GM06990 (cell line): ENCODE data around the gene PTPRN2.

Experiments
- DNase-seq: peaks from one replicate; pipeline ENCODE4 v3.0.0-alpha.2; 2011; ENCODE audit not compliant: insufficient read length; ENCODE audit errors: extremely low read depth
- H3K27me3 ChIP-seq: replicated peaks from 2 replicates; pipeline ENCODE4 v1.6.0; 2011; ENCODE audit warnings: low read length; ENCODE audit not compliant: control insufficient read depth, insufficient read depth
- H3K36me3 ChIP-seq: 2 replicates; pipeline ENCODE4 v1.5.1; 2011; ENCODE audit warnings: low read length; ENCODE audit not compliant: control insufficient read depth, insufficient read depth
- H3K4me3 ChIP-seq: replicated peaks from 2 replicates; pipeline ENCODE4 v1.5.1; 2011; ENCODE audit warnings: low read depth, mild to moderate bottlenecking, control low read depth, low read length
- TF ChIP-seq, protein P1 (sequence below): IDR thresholded peaks from 2 replicates; pipeline ENCODE4 v1.5.1; 2011; ENCODE audit warnings: low read length, control low read depth, mild to moderate bottlenecking, inconsistent platforms; ENCODE audit not compliant: insufficient read depth, poor library complexity, severe bottlenecking

The PTPRN2 gene

DNA sequence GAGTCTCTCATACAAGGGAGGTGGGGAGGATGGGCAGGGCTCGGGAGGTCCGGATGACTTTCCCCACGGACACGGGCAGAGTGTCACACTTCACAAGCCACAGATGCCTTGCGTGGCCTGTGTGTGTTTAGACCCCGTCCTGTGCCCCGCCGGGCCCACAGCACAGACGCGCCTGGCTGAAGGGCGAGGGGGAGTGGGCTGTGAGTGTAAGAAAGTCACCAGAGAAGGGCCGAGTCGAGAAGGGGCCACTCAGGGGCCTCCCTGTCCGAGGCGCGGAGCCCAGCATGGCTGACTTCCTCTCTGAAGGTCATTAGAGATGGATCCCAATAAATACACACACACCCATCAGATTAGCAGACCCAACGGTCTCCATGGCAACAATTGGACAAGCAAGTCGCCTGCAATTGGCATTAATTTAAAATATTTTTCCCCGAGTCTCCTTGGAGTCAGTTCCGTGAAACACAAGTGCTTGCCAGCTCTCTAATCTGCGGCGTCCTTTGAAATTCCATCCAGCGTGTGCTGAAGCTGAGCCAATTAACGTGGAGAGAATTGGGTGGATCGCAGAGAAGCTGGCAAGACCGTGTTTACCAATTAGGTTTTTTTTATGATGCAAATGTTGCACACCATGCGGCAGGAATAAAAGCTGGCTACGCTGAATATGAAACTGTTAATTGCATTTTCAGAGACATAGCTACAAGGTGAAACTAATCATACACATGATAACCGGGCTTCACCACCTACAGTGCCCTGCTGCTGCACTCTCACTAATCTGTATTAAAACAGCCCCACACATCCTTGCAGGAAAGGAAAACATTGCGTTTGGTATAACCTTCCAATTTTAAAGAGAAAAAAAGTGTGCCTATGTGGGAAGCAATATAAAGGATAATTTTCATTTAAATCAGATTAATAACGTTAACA lies 571.2 kb downstream of the PTPRN2 start:
- TF ChIP-seq, protein P1, sequence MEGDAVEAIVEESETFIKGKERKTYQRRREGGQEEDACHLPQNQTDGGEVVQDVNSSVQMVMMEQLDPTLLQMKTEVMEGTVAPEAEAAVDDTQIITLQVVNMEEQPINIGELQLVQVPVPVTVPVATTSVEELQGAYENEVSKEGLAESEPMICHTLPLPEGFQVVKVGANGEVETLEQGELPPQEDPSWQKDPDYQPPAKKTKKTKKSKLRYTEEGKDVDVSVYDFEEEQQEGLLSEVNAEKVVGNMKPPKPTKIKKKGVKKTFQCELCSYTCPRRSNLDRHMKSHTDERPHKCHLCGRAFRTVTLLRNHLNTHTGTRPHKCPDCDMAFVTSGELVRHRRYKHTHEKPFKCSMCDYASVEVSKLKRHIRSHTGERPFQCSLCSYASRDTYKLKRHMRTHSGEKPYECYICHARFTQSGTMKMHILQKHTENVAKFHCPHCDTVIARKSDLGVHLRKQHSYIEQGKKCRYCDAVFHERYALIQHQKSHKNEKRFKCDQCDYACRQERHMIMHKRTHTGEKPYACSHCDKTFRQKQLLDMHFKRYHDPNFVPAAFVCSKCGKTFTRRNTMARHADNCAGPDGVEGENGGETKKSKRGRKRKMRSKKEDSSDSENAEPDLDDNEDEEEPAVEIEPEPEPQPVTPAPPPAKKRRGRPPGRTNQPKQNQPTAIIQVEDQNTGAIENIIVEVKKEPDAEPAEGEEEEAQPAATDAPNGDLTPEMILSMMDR = no peak
- H3K4me3 ChIP-seq = no peak overlapping the region
- no peaks in the 10 kb centered on the region for H3K36me3 ChIP-seq
- no peak for DNase-seq
- no peaks in the 10 kb centered on the region for H3K27me3 ChIP-seq

DNA sequence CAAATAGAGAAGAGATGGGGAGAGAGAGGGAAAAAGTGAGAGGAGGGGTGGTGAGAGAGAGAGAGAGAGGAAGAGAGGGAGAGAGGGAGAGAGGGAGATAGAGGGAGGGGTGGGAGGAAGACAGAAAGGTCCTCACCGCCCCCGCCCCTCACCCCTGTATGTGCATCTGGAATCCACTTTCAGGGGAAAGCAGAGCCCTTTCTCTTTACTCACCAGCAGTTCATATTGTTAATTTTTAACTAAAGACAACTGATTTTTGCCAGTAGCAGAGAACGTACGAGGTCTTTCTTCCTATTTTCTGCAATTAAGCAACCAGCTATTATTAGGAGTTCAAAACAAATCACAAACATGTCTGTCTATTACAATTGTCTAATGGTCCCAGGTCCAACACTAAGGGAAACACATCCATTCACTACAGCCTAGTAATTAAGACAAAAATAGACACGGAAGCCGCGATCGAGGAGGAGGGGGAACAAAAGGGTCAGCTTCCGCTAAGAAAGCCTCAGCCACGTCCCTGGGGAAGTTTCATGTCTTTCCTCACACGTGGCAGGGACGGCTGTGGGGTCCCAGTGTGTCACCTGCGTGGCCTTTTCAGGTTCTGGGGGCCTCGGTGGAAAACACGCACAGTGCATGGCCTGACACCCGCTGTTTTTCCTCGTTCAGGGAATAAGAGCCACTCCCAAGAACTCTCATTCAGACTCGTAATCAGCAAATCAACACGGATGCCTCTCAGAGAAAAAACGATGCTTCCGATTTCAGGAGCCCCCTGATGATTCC lies 572.0 kb downstream of the PTPRN2 start:
- H3K27me3 ChIP-seq = no peaks in the 10 kb centered on the region
- no peaks in the 10 kb centered on the region for H3K36me3 ChIP-seq
- H3K4me3 ChIP-seq = no peak overlapping the region
- no peak for DNase-seq
- TF ChIP-seq, protein P1 = no peak

DNA sequence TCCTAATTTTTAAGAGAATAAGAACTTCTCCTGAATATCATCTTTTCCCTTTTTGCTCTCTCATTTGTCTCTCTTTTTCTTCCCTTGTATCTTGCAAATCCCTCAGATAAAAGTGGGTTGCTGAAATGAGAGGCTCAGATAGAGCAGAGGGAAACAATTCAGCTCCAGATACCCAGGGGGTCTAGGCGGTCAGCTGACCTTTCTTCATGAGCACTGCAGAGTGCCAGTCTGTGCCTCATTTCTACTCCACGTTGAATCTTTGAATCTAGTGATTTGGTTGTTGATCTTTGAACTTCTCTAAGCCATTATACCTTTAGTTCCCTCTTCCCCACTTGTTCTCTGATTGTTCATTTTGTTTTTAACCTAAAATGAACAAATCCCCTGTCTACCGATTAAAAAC lies 572.6 kb downstream of the PTPRN2 start:
- no peak overlapping the region for H3K4me3 ChIP-seq
- H3K27me3 ChIP-seq = no peaks in the 10 kb centered on the region
- H3K36me3 ChIP-seq = no peaks in the 10 kb centered on the region
- TF ChIP-seq, protein P1 = no peak
- DNase-seq = no peak

DNA sequence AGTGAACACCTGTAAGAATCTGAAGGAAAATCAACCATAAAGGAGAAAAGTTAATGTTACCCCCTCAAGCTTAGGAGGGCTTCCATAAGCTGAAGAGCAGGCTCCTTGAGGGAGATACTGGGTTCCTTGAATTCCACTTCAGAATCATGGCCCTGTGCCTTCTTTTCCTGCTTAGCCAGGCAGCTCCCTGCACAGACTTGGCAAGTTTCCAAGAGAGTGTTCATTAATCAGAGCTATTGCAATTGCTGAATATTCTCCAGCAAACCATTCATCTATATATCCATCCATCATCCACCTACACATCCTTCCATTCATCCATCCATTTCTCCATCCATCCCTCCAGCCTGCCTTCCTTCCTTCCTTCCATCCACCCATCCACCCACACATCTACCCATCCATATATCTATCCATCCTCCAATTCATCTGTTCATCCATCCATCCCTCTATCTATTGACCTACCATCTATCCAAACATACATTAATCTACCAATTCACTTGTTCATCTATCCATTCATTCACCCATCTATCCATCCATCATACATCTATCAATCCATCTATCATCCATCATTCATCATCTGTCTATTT lies 574.4 kb downstream of the PTPRN2 start:
- Histone ChIP-seq H3K36me3 (no peaks in the 10 kb centered on the region), H3K4me3 (no peak overlapping the region), H3K27me3 (no peaks in the 10 kb centered on the region)
- no peak for DNase-seq
- TF ChIP-seq, protein P1 = no peak

DNA sequence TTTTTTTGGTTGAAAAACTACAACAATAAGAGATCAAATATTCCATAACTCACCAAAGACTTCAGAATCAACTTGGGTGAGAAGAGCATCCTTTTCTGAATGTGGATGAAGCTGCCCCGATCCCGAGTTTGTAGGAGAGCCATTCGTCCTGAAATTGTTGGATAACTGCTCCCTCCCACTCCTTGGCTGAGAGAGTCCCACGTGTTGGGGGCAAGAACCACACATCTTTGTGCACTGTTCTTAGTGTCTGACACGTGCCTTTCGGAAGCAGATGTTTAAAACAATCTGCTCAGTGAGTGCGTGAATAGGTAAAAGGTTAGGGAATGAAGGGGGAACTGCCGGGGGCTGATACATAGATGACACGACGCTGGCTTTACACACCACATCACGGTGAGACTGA lies 575.7 kb downstream of the PTPRN2 start:
- H3K27me3 ChIP-seq = no peaks in the 10 kb centered on the region
- no peak overlapping the region for H3K4me3 ChIP-seq
- TF ChIP-seq, protein P1 = no peak
- DNase-seq = no peak
- no peaks in the 10 kb centered on the region for H3K36me3 ChIP-seq
